Ishikawa (cell line): ENCODE results near the gene TP53RK.

Experiments used
- CEBPB ChIP-seq: IDR thresholded peaks from 2 replicates; pipeline ENCODE4 v1.6.1; 2012
- CREB1 ChIP-seq: IDR thresholded peaks from 2 replicates; pipeline ENCODE4 v1.6.1; 2012; ENCODE audit warnings: low read depth
- EGR1 ChIP-seq: IDR thresholded peaks from 2 replicates; pipeline ENCODE4 v1.6.1; 2012
- EP300 ChIP-seq: IDR thresholded peaks from 2 replicates; pipeline ENCODE4 v1.6.1; 2012; ENCODE audit warnings: borderline replicate concordance
- FOXM1 ChIP-seq: IDR thresholded peaks from 2 replicates; pipeline ENCODE4 v1.6.1; 2012; ENCODE audit warnings: low read depth, borderline replicate concordance
- NFIC ChIP-seq: IDR thresholded peaks from 2 replicates; pipeline ENCODE4 v1.6.1; 2012
- RAD21 ChIP-seq: IDR thresholded peaks from 2 replicates; pipeline ENCODE4 v1.6.1; 2012; ENCODE audit warnings: low read depth
- TAF1 ChIP-seq: IDR thresholded peaks from 2 replicates; pipeline ENCODE4 v1.6.1; 2012; ENCODE audit warnings: low read depth, mild to moderate bottlenecking
- TCF12 ChIP-seq: IDR thresholded peaks from 2 replicates; pipeline ENCODE4 v1.6.1; 2012; ENCODE audit warnings: low read depth
- TEAD4 ChIP-seq: IDR thresholded peaks from 2 replicates; pipeline ENCODE4 v1.6.1; 2012
- YY1 ChIP-seq: IDR thresholded peaks from 2 replicates; pipeline ENCODE4 v1.6.1; 2012; ENCODE audit warnings: low read depth
- ZBTB7A ChIP-seq: IDR thresholded peaks from 2 replicates; pipeline ENCODE4 v1.6.1; 2012; ENCODE audit warnings: low read depth
- TF ChIP-seq, protein P1 (sequence below): IDR thresholded peaks from 2 replicates; pipeline ENCODE4 v1.6.1; 2012; ENCODE audit warnings: low read depth, mild to moderate bottlenecking
- TF ChIP-seq, protein P2 (sequence below): IDR thresholded peaks from 2 replicates; pipeline ENCODE4 v1.6.1; 2012
- TF ChIP-seq, protein P3 (sequence below): IDR thresholded peaks from 2 replicates; pipeline ENCODE4 v1.6.1; 2012

Gene TP53RK

DNA sequence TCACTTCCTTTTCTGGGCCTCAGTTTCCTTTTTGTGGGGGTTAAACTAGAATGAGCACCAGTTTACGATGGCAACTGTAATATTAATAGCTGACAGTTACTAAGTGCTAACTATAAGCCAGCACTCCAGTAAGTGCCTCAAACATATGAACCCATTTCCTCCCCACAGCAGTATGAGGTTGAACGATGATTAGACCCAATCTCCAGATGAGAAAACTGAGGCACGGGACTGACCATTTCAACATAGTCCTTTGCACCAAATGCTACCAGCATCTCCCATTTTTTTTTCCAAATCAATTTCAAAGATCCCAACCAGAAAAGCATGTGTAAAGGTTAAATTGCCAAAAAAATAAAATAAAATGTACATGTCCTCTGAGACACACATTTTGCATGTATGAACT is 45.1 kb downstream of the TP53RK start:
- TF ChIP-seq TAF1 (no peak), EGR1 (no peak), TCF12 (no peak), ZBTB7A (no peak), NFIC (no peak), FOXM1 (no peak)
- TF ChIP-seq, protein P1, sequence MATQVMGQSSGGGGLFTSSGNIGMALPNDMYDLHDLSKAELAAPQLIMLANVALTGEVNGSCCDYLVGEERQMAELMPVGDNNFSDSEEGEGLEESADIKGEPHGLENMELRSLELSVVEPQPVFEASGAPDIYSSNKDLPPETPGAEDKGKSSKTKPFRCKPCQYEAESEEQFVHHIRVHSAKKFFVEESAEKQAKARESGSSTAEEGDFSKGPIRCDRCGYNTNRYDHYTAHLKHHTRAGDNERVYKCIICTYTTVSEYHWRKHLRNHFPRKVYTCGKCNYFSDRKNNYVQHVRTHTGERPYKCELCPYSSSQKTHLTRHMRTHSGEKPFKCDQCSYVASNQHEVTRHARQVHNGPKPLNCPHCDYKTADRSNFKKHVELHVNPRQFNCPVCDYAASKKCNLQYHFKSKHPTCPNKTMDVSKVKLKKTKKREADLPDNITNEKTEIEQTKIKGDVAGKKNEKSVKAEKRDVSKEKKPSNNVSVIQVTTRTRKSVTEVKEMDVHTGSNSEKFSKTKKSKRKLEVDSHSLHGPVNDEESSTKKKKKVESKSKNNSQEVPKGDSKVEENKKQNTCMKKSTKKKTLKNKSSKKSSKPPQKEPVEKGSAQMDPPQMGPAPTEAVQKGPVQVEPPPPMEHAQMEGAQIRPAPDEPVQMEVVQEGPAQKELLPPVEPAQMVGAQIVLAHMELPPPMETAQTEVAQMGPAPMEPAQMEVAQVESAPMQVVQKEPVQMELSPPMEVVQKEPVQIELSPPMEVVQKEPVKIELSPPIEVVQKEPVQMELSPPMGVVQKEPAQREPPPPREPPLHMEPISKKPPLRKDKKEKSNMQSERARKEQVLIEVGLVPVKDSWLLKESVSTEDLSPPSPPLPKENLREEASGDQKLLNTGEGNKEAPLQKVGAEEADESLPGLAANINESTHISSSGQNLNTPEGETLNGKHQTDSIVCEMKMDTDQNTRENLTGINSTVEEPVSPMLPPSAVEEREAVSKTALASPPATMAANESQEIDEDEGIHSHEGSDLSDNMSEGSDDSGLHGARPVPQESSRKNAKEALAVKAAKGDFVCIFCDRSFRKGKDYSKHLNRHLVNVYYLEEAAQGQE, result no peak

DNA sequence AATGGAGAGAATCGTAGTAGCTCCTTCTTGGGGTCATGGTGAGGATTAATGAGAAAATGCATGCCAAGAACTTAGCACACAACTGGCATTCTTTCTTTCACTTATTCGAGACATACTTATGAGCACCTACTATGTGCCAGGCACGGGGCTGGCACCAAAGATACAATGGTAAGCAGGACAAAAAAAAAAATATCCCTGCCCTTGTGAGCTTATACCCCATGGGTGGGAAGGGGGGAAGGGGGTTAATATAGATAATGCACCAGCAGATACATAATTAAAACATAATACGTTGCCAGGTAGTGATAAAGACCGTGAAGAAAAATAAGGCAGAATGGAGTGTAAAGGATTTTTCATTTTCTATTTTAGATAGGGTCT is 46.3 kb downstream of the TP53RK start:
- TF ChIP-seq YY1, result no peak
- no peak for TF ChIP-seq TCF12
- TF ChIP-seq EP300, result no peak
- TF ChIP-seq CREB1, result no peak
- no peak for TF ChIP-seq CEBPB
- TF ChIP-seq, protein P2, sequence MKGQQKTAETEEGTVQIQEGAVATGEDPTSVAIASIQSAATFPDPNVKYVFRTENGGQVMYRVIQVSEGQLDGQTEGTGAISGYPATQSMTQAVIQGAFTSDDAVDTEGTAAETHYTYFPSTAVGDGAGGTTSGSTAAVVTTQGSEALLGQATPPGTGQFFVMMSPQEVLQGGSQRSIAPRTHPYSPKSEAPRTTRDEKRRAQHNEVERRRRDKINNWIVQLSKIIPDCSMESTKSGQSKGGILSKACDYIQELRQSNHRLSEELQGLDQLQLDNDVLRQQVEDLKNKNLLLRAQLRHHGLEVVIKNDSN, result no peak
- TF ChIP-seq, protein P3, sequence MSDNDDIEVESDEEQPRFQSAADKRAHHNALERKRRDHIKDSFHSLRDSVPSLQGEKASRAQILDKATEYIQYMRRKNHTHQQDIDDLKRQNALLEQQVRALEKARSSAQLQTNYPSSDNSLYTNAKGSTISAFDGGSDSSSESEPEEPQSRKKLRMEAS, result no peak

DNA sequence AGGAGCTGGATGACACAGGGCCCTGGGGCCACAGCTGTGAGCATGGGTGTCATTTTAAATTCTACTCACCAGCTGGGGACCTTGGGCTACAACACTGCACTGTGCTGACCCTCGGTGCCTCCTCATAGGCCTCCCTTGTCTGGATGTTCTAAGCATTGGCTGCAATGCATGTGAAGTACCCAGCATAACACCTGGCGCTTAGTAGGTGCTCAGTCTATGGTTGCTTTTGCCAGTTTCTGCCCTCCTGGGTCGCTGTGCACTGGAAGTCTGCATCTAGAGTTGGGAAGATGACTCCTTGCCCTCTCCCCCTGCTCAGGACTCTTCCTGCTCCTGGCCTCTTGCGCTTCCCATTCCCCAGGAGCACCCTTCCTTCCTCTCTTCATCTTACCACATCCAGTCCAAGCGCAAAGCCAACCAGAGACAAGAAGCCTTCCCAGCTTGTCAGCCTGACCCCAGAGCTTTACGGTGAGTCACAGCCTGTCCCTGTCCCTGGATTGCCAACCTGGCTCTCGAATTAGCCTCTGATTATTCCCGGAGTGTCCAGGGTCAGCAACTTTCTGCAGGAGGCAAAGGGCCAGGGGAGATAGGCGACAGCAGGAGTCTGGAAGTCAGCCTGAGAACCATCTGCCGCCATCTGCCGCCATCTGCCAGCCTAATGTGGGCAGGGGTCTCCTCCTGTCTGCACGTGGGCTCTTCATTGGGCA is 46.8 kb downstream of the TP53RK start:
- no peak for TF ChIP-seq EGR1
- TF ChIP-seq, protein P1, result no peak
- no peak for TF ChIP-seq ZBTB7A
- TF ChIP-seq CREB1, result no peak
- TF ChIP-seq RAD21, result no peak
- no peak for TF ChIP-seq TEAD4

DNA sequence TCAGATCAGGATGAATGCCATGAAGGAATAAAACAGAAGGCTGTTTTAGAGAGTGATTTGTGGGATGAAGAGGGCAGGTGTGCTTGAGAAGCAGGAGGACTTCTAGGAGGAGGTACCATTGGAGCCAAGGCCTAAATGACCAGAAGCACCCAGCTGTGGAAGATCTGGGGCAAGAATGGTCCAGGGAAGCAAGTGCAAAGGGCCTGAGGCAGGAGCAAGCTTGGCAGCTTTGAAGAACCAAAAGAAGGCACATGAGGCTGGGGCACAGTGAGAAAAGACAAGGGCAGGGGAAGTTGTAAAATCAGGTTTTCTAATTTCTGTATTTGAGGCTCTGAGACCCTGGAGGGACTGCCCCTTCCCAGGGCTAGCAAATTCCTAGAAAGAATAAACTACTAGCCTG is 47.8 kb downstream of the TP53RK start:
- TF ChIP-seq TCF12 (no peak), ZBTB7A (no peak)

DNA sequence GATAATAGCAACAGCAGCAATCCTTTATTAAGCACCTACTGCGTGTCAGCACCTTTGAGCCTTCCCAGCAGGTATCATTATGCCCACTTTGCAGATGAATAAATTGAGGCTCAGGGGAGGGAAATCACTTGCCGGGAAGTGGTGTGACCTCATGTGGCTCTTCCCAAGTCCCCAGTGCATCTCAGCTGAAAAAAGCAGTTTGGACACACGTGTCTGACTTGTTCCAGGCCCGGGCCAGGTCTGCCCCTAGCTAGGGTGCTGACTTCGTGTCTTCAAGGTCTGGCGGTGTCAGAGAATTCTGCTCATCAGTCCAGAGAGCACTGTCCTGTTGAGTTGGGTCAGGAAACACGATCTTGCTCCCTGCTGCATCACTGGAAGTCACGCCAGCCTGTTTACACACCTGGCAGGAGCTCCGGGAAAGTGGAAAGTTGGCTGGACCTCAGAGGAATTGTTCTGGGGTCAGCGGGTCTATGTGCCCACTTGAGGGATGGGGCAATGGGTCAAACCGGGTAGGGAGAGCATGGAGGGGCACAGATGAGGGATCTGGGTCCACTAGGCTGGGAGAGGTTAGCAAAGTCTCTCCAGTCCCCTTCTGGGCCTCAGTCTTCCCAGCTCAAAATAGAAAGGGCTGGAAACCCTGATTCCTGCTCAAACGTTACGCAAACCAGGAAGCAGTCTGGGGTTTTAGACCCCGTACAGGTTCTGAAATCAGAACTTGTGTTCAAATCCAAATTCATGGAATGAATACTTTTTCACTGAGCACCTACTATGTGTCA is 48.5 kb downstream of the TP53RK start:
- TF ChIP-seq, protein P1, result no peak
- TF ChIP-seq EGR1, result no peak
- no peak for TF ChIP-seq NFIC
- TF ChIP-seq TAF1, result no peak
- no peak for TF ChIP-seq CREB1
- TF ChIP-seq CEBPB, result no peak
- no peak for TF ChIP-seq TCF12
- TF ChIP-seq, protein P2, result no peak
